A549 treated with DMSO at 1 μM for 4 hours (cell line): ENCODE data around the gene RFX2. TPM values are rescaled to one million over a fixed set of nuclear protein-coding genes. Genes with fewer than 3 reads are reported as not detected.

Experiments
- total RNA-seq: library from RNA; stranded (reverse); fragments of 200-300 nt; extraction: Qiagen RNA extraction; gene quantifications from 5 replicates; pipeline ENCODE4 v1.2.3, GENCODE V29; 2022; ENCODE audit warnings: low read depth

The RFX2 gene
- total RNA-seq = 5.1 to 9.5 TPM (median 6.2 TPM) in 5 replicates

DNA sequence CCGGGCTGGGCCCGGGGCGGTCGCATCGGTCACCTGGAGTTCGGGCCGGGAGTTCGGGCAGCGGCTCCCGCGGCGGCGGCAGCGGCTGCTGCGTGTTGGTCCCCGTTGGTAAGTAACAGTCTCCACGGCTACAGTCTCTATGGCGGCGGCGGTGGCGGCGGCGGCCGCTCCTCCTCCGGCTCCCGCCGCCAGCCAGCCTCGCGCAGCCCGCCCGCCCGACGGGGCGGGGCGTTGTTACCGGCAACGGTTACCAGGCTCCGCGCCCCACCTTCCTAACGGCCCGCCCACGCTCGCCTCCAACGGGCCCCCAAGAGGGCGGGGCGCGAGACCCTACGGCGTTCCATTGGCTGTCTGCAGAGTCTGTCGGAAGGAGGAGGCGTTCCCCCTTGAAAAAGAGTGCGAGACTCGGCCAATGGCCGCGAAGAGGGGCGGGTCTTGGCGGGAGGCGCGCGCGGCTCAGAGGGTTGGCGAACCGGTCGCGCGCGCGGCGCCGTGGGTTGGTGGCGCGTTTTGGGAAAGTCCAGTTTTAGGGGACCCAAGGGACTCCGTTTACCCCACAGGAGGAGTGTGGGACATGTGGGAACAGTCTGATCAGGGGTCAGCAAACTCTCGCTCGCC lies at the start of gene RFX2:
TSS of gene RFX2 (minus strand) at position 141 of the 618 bp plus-strand sequence. CDS start 63,004 bp downstream, outside the sequence.

DNA sequence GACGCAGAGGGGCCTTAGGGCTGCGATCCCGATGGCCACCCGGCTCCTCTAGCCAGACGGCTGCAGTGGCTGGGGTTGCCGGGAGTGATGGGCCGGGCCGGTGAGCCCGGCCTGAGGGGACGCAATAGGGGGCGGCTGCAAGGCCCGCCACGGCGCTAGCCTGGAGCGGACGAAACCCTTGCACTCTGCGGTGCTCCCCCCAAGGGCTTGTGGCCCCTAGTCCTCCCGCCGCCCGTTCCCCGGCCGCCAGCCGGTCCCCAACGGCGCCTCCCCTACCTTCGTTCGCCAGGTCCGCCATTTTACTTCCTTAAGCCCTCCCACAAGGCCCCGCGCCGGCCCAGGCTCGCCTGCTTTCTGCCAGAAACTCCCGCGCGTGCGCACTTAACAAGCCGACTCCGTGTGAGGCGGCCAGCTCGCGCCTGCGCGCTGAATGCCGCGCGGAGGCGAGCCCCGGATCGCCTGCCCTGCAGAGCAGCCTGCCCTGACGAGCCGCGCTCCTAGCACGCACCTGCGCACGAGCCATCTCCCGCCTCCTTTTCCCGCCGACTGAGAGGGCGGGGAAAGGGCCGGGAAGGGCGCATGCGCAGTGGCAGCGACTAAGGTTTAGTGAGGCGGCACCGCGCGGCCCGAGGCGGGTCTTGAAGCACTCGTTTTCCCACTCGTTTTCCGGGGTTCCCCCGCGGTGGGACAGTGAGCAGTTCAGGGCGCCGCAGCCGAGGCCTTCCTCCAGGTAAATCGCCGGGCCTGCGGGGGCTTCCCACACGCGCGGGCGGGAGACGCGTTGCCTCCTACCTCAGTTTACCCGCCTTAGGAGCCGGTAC lies 132.3 kb downstream of the RFX2 start, which contains the start of gene RANBP3:
TSS of gene RANBP3 (minus strand) at position 356 of the 821 bp plus-strand sequence. CDS start at position 298, 58 bp downstream.

Other genes with a start within 250 kb of the RFX2 start
- 0.11 TPM in 1 of 5 replicates, not detected in the others for gene FUT5, start 240.0 kb downstream of the RFX2 start, total RNA-seq
- 248 to 285 TPM (median 265 TPM) in 5 replicates for gene NDUFA11, start 206.7 kb downstream of the RFX2 start, total RNA-seq
- gene VMAC, start 205.6 kb downstream of the RFX2 start, total RNA-seq = 0.36 to 0.94 TPM (median 0.60 TPM) in 5 replicates
- gene CAPS, start 196.2 kb downstream of the RFX2 start, total RNA-seq = 0.64 to 1.3 TPM (median 1.0 TPM) in 5 replicates
- gene RANBP3, start 132.4 kb downstream of the RFX2 start, total RNA-seq = 43.6 to 48.7 TPM (median 46.9 TPM) in 5 replicates
- not detected in 5 replicates for gene ACSBG2, start 25.2 kb upstream of the RFX2 start, total RNA-seq
- 12.7 to 25.2 TPM (median 21.3 TPM) in 5 replicates for gene MLLT1, start 169.5 kb upstream of the RFX2 start, total RNA-seq
- not detected in 5 replicates for gene ACER1, start 223.1 kb upstream of the RFX2 start, total RNA-seq